DOHH2 (cell line): ENCODE results near the gene CDC42SE2.

Experiments used
- H3F3A ChIP-seq: fragments of 200-600 bp; sonication (generic), shearing (Covaris generic); 2 replicates; pipeline ENCODE4 v1.6.0; 2016; ENCODE audit warnings: antibody characterized with exemption, mild to moderate bottlenecking; ENCODE audit not compliant: control insufficient read depth, insufficient read depth
- H3K27ac ChIP-seq: fragments of 200-600 bp; sonication (generic); 2 replicates; pipeline ENCODE4 v1.5.1; 2014; ENCODE audit warnings: low read depth, mild to moderate bottlenecking, low read length, moderate library complexity
- H3K27me3 ChIP-seq: fragments of 200-600 bp; sonication (generic); 2 replicates; pipeline ENCODE4 v1.6.1; 2014; ENCODE audit warnings: mild to moderate bottlenecking, low read length, mixed read lengths; ENCODE audit not compliant: control insufficient read depth
- H3K36me3 ChIP-seq: fragments of 200-600 bp; sonication (generic); 2 replicates; pipeline ENCODE4 v1.6.1; 2014; ENCODE audit warnings: mild to moderate bottlenecking, low read length, moderate library complexity, mixed read lengths; ENCODE audit not compliant: control insufficient read depth
- H3K4me1 ChIP-seq: fragments of 200-600 bp; sonication (generic); 2 replicates; pipeline ENCODE4 v1.6.1; 2014; ENCODE audit warnings: mild to moderate bottlenecking, low read length, mixed read lengths; ENCODE audit not compliant: control insufficient read depth
- H3K4me2 ChIP-seq: fragments of 200-600 bp; sonication (generic); 2 replicates; pipeline ENCODE4 v1.6.0; 2014; ENCODE audit warnings: mild to moderate bottlenecking, low read length, moderate library complexity
- H3K4me3 ChIP-seq: fragments of 200-600 bp; sonication (generic); 2 replicates; pipeline ENCODE4 v1.5.1; 2014; ENCODE audit warnings: mild to moderate bottlenecking, low read length, mixed read lengths
- H3K79me2 ChIP-seq: fragments of 200-600 bp; sonication (generic); 2 replicates; pipeline ENCODE4 v1.6.1; 2014; ENCODE audit warnings: mild to moderate bottlenecking, low read length, mixed read lengths; ENCODE audit not compliant: control insufficient read depth
- H3K9me2 ChIP-seq: fragments of 200-600 bp; sonication (generic); replicated peaks from 2 replicates; pipeline ENCODE4 v1.6.1; 2014; ENCODE audit warnings: mild to moderate bottlenecking, low read length, mixed read lengths; ENCODE audit not compliant: control insufficient read depth
- H3K9me3 ChIP-seq: fragments of 200-600 bp; sonication (generic); 2 replicates; pipeline ENCODE4 v1.6.1; 2014; ENCODE audit warnings: antibody characterized with exemption, low read length, mixed read lengths; ENCODE audit not compliant: control insufficient read depth, insufficient read depth
- H4K20me1 ChIP-seq: fragments of 200-600 bp; sonication (generic); 2 replicates; pipeline ENCODE4 v1.6.0; 2014; ENCODE audit warnings: low read depth, mild to moderate bottlenecking, antibody characterized with exemption, low read length, moderate library complexity; ENCODE audit not compliant: control insufficient read depth, insufficient read depth
- CTCF ChIP-seq: fragments of 200-600 bp; sonication (generic); IDR thresholded peaks from one replicate; pipeline ENCODE4 v1.5.1; 2014; ENCODE audit warnings: antibody characterized with exemption, mild to moderate bottlenecking, low read depth, low read length; ENCODE audit not compliant: poor library complexity, severe bottlenecking
- EZH2phosphoT487 ChIP-seq: fragments of 200-600 bp; sonication (generic); IDR thresholded peaks from 2 replicates; pipeline ENCODE4 v1.6.1; 2017; ENCODE audit warnings: borderline replicate concordance, mild to moderate bottlenecking, antibody characterized with exemption, low read length, moderate library complexity, mixed read lengths

Gene CDC42SE2

GRCh38 chr5:131242728-131243255, 21.1 kb upstream of the CDC42SE2 start:
- no peak overlapping the region for H3K27ac ChIP-seq
- H3F3A ChIP-seq: no peaks in the 10 kb centered on the region
- no peaks in the 10 kb centered on the region for H3K9me2 ChIP-seq
- H3K4me3 ChIP-seq: no peak overlapping the region
- H3K79me2 ChIP-seq: no peaks in the 10 kb centered on the region
- no peaks in the 10 kb centered on the region for H3K9me3 ChIP-seq
- H3K36me3 ChIP-seq: no peaks in the 10 kb centered on the region
- TF ChIP-seq CTCF (no peak), EZH2phosphoT487 (no peak)
- peaks cover 3% of the 10 kb centered on the region for H3K4me1 ChIP-seq
- H3K4me2 ChIP-seq: no peak overlapping the region
- no peaks in the 10 kb centered on the region for H4K20me1 ChIP-seq
- H3K27me3 ChIP-seq: no peaks in the 10 kb centered on the region

GRCh38 chr5:131245312-131245711, 18.5 kb upstream of the CDC42SE2 start:
- Histone ChIP-seq H3K36me3 (no peaks in the 10 kb centered on the region), H3K27me3 (no peaks in the 10 kb centered on the region), H3K4me2 (no peak overlapping the region), H3K9me2 (no peaks in the 10 kb centered on the region), H4K20me1 (no peaks in the 10 kb centered on the region), H3K4me1 (peaks cover 3% of the 10 kb centered on the region), H3F3A (0 out of 2 replicates have a peak, but pooled peaks cover under 1% of the 10 kb centered on the region), H3K79me2 (no peaks in the 10 kb centered on the region), H3K9me3 (no peaks in the 10 kb centered on the region), H3K27ac (no peak overlapping the region), H3K4me3 (no peak overlapping the region)
- no peak for TF ChIP-seq EZH2phosphoT487
- TF ChIP-seq CTCF: no peak

- H4K20me1 ChIP-seq: no peaks in the 10 kb centered on the region
- TF ChIP-seq EZH2phosphoT487 (no peak), CTCF (no peak)
- H3K36me3 ChIP-seq: no peaks in the 10 kb centered on the region
- H3K9me2 ChIP-seq: no peaks in the 10 kb centered on the region
- no peak overlapping the region for H3K4me2 ChIP-seq
- H3K4me1 ChIP-seq: peaks cover 3% of the 10 kb centered on the region
- H3F3A ChIP-seq: peaks cover 5% of the 10 kb centered on the region; the same call in 1 of the 2 replicates
- H3K27me3 ChIP-seq: no peaks in the 10 kb centered on the region
- H3K9me3 ChIP-seq: no peaks in the 10 kb centered on the region
- H3K27ac ChIP-seq: no peak overlapping the region
- H3K4me3 ChIP-seq: no peak overlapping the region
- H3K79me2 ChIP-seq: no peaks in the 10 kb centered on the region
Observed at GRCh38 chr5:131245948-131246347, 17.9 kb upstream of the CDC42SE2 start.

- peaks cover 10% of the 10 kb centered on the region; the same call in 1 of the 2 replicates for H3F3A ChIP-seq
- H3K79me2 ChIP-seq: no peaks in the 10 kb centered on the region
- no peaks in the 10 kb centered on the region for H3K9me2 ChIP-seq
- no peaks in the 10 kb centered on the region for H4K20me1 ChIP-seq
- H3K36me3 ChIP-seq: no peaks in the 10 kb centered on the region
- no peak overlapping the region for H3K4me2 ChIP-seq
- H3K9me3 ChIP-seq: no peaks in the 10 kb centered on the region
- peaks cover 5% of the 10 kb centered on the region for H3K4me1 ChIP-seq
- H3K27me3 ChIP-seq: no peaks in the 10 kb centered on the region
- H3K4me3 ChIP-seq: no peak overlapping the region
- no peak overlapping the region for H3K27ac ChIP-seq
- TF ChIP-seq CTCF (no peak), EZH2phosphoT487 (no peak)
Observed at GRCh38 chr5:131246504-131246903, 17.3 kb upstream of the CDC42SE2 start.
